Peyer's patch (tissue), 4 donors: Measurements from ENCODE around the gene MAML2.

ENCODE experiments used
- CTCF ChIP-seq, 6 experiments: fragments of 450-650 bp in 4 of 6; fragments of 200-600 bp in 2 of 6; sonication (generic) in 1 of 6; IDR thresholded peaks; one replicate each; pipeline ENCODE4 v1.5.1; 2017 to 2019; ENCODE audit warnings: antibody characterized with exemption in 6 of 6, mild to moderate bottlenecking in 3 of 6, moderate library complexity in 1 of 6
- POLR2A ChIP-seq, 2 donors: fragments of 450-650 bp; IDR thresholded peaks; one replicate each; pipeline ENCODE4 v1.5.1; 2017; ENCODE audit warnings: antibody characterized with exemption in 2 of 2, mild to moderate bottlenecking in 2 of 2, moderate library complexity in 2 of 2

DNA sequence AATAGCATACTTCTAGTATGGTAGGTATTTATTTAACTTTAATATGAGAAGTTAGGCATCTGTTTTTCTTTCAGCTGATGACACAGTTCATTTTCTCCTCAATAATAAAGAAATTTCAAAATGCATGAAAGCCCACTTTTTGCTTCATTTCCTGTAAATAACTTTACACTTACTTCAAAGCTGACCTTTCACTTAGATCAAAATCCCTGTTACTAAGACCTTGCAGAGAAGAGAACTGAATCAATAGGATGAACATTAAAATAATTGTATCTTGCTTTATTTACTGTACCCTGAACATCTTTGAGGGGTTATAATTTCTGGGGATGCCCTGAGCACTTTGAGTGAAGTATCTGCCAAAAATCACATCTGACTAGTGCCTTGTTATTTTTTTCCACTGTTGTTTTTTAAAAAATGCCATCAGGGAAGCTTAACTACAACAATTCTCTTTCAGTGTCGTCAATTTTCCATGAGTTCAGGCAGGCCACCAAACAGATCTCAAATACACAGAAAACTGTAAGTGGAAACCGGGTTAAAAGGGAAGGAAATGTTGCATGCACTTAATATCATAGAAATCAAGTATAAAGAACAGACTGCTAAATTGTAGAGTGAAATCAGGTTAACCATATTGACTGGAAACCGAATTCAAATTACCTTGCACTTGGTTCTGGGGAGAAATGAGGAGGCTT lies 206.2 kb downstream of the MAML2 start:
- TF ChIP-seq CTCF (IDR thresholded peaks at IDR 0.05) = no peak
- no peak for TF ChIP-seq POLR2A (IDR thresholded peaks at IDR 0.05)
